HFFc6 (cell line): ENCODE measurements around the gene MINPP1. TPM values are rescaled to one million over a fixed set of nuclear protein-coding genes. Genes with fewer than 3 reads are reported as not detected.

Experiments
- DNase-seq: peaks from one replicate; pipeline ENCODE4 v3.0.0-alpha.2; 2018
- H3K27ac Mint-ChIP-seq: 2 replicates; pipeline ENCODE4 v1.8.0; 2020; ENCODE audit warnings: mild to moderate bottlenecking, mixed read lengths
- H3K27me3 Mint-ChIP-seq: 2 replicates; pipeline ENCODE4 v1.8.0; 2021; ENCODE audit warnings: mild to moderate bottlenecking, moderate library complexity, mixed read lengths; ENCODE audit not compliant: insufficient read depth
- H3K36me3 Mint-ChIP-seq: 2 replicates; pipeline ENCODE4 v1.8.0; 2021; ENCODE audit warnings: low read depth, mixed read lengths
- H3K4me1 Mint-ChIP-seq: 2 replicates; pipeline ENCODE4 v1.8.0; 2020; ENCODE audit warnings: low read depth, mixed read lengths
- H3K4me3 Mint-ChIP-seq: 2 replicates; pipeline ENCODE4 v1.8.0; 2020; ENCODE audit warnings: mild to moderate bottlenecking, moderate library complexity, mixed read lengths
- H3K9me3 Mint-ChIP-seq: 2 replicates; pipeline ENCODE4 v1.8.0; 2020; ENCODE audit warnings: mild to moderate bottlenecking, mixed read lengths
- CTCF ChIP-seq: fragments of 200-600 bp; sonication (generic); IDR thresholded peaks from 2 replicates; pipeline ENCODE4 v1.5.0; 2021; ENCODE audit warnings: antibody characterized with exemption, mild to moderate bottlenecking
- microRNA-seq: library from miRNA; unstranded; fragments of <30 nt; microRNA quantifications from one replicate; pipeline ENCODE4, GENCODE V29; 2019
- total RNA-seq, 6 experiments: library from RNA; stranded (reverse); fragmentation: NEBNext Ultra II Directional; extraction: Animal tissue kit (Norgen Biotek cat#: 25700); gene quantifications; 2 replicates in 1 of 6; 3 replicates in 5 of 6; pipeline ENCODE4 v1.2.3, GENCODE V29; 2021

The MINPP1 gene
- total RNA-seq, 6 experiments from 2014 or later = 32.5 to 41.4 (median 37.0) TPM

DNA sequence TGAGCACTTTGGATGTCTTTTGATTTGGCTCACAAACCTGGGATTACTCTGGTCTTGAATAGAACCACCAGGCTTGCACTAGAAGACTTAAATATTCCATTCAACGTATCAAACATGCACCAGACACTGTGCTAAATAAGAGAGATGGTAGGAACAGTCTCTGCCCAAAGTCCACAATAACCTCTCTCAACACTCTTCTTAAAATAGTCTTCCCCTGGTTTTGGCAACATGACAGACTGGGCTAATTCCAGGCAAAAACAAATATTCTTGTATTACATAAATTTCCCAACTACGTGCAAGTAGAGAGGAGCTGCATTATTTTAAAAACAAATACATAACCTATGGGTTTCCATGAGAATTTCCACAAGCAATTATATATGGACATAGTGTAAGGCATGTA is 90.2 kb downstream of the MINPP1 start:
- TF ChIP-seq CTCF = no peak
- H3K36me3 Mint-ChIP-seq = no peaks in the 10 kb centered on the region
- no peaks in the 10 kb centered on the region for H3K9me3 Mint-ChIP-seq
- H3K27ac Mint-ChIP-seq = no peak overlapping the region
- H3K4me1 Mint-ChIP-seq = peaks cover 5% of the 10 kb centered on the region
- no peak overlapping the region for H3K4me3 Mint-ChIP-seq
- DNase-seq = no peak
- peaks cover 13% of the 10 kb centered on the region for H3K27me3 Mint-ChIP-seq

- no peak overlapping the region for H3K4me3 Mint-ChIP-seq
- H3K4me1 Mint-ChIP-seq = no peaks in the 10 kb centered on the region
- no peaks in the 10 kb centered on the region for H3K36me3 Mint-ChIP-seq
- no peak for TF ChIP-seq CTCF
- H3K9me3 Mint-ChIP-seq = no peaks in the 10 kb centered on the region
- H3K27ac Mint-ChIP-seq = no peak overlapping the region
- H3K27me3 Mint-ChIP-seq = peaks cover 12% of the 10 kb centered on the region
- DNase-seq = no peak
Measured at GRCh38 chr10:87596351-87596750, 91.7 kb downstream of the MINPP1 start.

DNA sequence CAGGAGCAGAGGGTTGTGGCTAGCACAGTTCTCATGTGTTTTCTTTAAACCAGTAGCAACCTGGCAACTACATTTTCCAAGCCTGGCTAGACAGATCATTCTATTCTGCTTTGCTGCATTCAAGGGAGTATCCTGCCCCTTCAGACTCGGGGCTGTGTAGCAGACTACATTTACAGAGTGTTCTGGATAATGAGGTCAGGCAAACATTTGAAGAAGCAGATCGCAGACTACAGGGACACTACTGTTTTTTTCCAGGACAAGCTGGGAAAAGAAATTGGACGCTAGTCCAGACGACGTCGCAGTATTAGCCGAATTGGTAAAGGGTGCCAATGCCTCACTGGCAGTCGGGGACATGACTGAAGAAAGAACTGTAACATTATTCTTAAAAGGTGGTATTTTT is 94.0 kb downstream of the MINPP1 start:
- peaks cover 10% of the 10 kb centered on the region for H3K27me3 Mint-ChIP-seq
- H3K9me3 Mint-ChIP-seq = no peaks in the 10 kb centered on the region
- H3K4me1 Mint-ChIP-seq = no peaks in the 10 kb centered on the region
- H3K27ac Mint-ChIP-seq = no peak overlapping the region
- no peak for TF ChIP-seq CTCF
- DNase-seq = no peak
- H3K4me3 Mint-ChIP-seq = no peak overlapping the region
- H3K36me3 Mint-ChIP-seq = no peaks in the 10 kb centered on the region

DNA sequence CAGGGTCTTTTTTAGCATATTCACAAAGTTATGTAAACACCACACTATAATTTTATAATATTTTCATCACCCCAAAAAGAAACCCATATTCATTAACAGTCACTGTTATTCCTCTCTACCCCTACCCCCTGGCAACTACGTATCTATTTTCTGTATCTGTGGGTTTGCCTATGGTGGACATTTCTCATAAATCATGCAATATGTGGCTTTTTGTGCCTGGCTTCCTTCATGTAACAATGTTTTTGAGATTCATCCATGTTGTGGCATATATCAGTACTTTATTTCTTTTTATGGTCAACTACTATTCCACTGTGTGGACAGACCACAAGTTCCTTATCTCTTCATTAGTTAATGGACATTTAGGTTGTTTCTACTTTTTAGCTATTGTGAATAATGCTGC is 95.9 kb downstream of the MINPP1 start:
- no peak for TF ChIP-seq CTCF
- Mint-ChIP-seq H3K27ac (no peak overlapping the region), H3K4me1 (peaks cover 5% of the 10 kb centered on the region; the same call in 1 of the 2 replicates), H3K27me3 (peaks cover 10% of the 10 kb centered on the region), H3K36me3 (no peaks in the 10 kb centered on the region), H3K9me3 (no peaks in the 10 kb centered on the region), H3K4me3 (no peak overlapping the region)
- no peak for DNase-seq

Small RNA genes lying within 50 kb of the gene (microRNA-seq; reads per million reads assigned to microRNA genes)
- gene MIR4678 = not detected

Other genes with a start within 250 kb of the MINPP1 start
- under 1 TPM; 0.52 to 0.85 (median 0.58) TPM for gene NUTM2D, start 147.1 kb upstream of the MINPP1 start, total RNA-seq
- 100 to 1,000 TPM; 388 to 630 (median 429) TPM for gene PAPSS2, start 155.0 kb downstream of the MINPP1 start, total RNA-seq